GM21423 (cell line): ENCODE data around the gene CBX6.

Source experiments
- ATAC-seq: cut with Tn5 transposase; IDR thresholded peaks from one replicate; pipeline ENCODE4 v1.9.1; 2021; ENCODE audit warnings: mild to moderate bottlenecking, moderate library complexity; ENCODE audit not compliant: unreplicated experiment

The CBX6 gene

DNA sequence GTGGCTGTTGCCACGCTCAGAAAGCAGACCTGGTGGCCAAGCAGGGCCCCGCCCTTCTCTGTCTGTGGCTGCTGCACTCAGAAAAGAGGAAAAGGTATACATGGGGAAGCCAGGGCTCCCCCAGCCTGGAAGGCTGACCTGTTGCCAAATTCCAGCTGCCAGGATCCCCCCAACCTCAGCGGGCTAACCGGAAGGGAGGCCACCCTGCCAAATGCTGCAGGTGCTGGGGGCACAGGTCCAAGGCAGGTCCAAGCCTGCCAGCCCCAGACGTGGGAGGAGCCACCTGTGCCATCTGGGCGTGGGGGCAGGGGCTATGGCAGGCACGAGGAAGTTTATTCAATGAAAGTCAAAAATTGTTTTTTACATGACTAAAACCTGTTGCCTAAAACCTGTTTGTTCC lies 30.8 kb downstream of the CBX6 start:
- ATAC-seq, result no peak

GRCh38 chr22:38840129-38840528 lies 31.9 kb downstream of the CBX6 start:
- ATAC-seq, result no peak

DNA sequence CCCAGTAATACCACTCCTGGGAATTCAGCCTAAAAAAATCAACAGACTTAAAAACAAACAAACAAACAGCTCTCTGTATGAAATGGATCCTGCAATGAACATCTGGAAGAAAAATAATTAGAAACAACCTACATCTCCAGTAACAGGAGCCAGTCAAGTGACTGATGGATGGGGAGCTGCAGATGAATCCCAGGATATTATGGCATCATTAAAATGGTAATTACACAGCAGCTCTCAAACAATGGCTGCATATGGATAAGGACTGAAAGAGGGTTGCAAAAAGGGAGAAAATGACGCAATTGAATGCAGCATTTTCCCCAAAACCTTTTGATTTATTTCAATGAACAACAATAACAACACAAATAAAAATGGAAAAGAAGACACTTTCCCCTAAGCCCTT lies 32.3 kb downstream of the CBX6 start:
- no peak for ATAC-seq

- no peak for ATAC-seq
Observed at GRCh38 chr22:38837414-38837928, 34.5 kb downstream of the CBX6 start.

DNA sequence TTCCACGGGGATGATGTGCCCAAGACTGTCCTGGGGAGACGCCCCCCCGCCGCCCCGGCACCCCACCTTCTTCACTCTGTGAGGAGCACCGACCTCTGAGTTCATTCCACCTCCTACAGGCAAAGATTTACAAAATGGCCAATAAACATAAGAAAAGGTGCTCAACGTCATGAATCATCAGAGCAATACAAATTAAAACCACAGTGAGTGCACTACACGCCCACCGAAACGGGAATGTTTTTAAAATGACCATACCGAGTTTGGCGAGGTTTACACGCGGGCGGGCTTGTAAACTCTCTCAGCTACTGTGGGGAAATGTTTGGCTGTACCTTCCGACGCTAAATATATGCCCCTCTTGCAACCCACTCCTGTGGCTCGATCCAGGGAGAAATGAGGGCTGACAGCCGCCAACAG lies 36.1 kb downstream of the CBX6 start:
- no peak for ATAC-seq

DNA sequence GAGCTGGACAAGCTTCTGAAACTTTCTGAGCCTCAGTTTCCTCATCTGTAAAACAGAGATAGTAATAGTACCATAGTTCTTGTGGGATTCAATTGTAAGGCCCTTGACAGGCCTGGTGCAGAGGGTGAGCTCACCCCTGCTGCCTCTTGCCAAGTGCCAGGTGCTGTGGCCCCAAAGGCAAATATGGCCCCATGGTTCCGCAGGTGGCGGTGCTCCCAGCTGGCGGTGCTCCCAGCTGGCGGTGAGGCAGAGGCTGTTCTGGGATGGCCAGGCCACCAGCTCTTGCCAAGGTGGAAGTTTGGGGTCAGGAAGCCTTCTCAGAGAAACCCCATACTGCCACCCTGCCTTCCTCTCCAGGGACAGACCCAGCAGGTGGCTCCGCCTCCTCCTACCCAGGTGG lies 37.0 kb downstream of the CBX6 start:
- no peak for ATAC-seq

DNA sequence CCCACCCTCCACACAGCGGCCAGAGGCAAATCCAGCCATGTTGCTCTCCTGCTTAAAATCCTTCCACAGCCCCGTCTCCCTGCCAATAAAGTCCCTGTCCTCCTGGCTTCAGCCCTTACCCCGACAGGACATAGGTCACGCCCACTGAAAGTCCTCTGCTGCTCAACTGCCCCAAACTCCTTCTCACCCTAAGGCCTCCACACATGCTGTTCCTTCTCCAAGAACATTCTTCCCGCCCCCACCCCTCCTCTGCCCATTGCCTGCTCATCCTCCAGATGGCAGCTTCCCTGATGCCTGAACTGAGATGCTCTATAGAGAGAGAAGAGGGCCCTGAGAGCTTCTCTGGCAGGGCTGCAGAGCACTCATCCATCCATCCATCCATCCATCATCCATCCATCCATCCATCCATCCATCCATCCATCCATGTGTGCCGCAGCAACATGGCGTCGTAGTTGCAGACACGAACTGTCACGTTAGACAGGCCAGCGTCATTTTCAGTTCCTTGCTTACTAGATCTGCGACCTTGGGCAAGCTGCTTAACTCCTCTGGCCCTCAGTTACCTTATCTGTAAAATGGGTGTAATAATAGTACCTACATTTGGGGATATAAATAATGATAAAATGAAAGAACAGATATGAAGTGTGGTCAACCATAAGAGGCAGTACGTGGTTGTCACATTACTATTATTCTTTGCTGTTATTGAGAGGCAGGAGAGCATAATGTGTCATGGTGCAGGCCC lies 37.6 kb downstream of the CBX6 start:
- no peak for ATAC-seq

DNA sequence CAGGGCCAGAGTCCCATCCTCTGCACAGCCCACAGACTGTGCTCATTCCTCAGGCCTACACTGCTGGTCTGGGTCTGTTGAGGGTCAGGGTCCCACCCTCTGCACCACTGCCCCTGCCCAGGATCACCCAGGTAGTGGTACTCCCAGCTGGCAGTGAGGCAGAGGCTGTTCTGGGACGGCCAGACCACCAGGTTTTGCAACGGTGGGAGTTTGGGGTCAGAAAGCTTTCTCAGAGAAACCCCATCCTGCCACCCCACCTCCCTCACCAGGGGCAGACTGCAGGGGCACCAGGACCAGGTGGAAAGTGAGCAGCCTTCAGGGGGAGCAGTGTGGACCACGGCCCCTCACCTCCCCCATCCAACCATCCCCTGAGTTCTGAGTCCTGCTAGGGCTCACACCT lies 39.0 kb downstream of the CBX6 start:
- ATAC-seq, result no peak

- ATAC-seq, result no peak
Observed at GRCh38 chr22:38832005-38832978, 39.7 kb downstream of the CBX6 start.

DNA sequence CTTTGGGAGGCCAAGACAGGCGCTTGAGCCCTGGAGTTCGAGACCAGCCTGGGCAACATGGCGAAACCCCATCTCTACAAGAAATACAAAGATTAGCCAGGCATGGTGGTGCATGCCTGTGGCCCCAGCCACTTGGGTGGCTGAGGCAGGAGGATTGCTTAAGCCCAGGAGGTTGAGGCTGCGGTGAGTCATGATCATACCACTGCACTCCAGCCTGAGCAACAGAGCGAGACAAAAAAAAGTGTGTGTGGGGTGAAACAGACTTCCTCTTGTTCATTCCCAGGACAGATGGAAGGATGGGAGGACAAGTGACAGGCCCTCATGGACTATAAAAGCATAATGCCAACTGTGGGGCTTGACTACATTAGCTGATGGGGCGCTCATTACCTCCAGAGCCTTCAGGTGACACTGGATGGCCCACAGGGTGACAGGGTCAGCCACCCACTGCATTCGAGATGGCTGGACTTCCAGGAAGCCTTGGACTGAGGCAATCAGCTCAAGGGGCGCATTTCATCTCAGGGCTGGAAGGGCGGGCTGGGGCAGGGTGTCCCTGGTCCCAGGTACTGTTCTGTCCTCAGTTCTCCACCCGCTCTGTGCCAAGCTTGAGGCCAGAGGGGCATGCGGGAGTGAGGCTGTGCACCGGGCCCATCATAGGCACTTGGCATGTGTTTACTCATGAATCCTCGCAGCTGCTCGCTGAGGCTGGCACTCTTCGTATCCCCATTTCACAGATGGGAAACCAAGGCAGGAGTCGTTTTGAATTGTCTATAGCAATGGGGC lies 40.7 kb downstream of the CBX6 start:
- ATAC-seq, result no peak

GRCh38 chr22:38830845-38831108 lies 41.2 kb downstream of the CBX6 start:
- no peak for ATAC-seq

GRCh38 chr22:38830026-38830844 lies 41.8 kb downstream of the CBX6 start:
- no peak for ATAC-seq

GRCh38 chr22:38829485-38829884 lies 42.5 kb downstream of the CBX6 start:
- ATAC-seq, result no peak

DNA sequence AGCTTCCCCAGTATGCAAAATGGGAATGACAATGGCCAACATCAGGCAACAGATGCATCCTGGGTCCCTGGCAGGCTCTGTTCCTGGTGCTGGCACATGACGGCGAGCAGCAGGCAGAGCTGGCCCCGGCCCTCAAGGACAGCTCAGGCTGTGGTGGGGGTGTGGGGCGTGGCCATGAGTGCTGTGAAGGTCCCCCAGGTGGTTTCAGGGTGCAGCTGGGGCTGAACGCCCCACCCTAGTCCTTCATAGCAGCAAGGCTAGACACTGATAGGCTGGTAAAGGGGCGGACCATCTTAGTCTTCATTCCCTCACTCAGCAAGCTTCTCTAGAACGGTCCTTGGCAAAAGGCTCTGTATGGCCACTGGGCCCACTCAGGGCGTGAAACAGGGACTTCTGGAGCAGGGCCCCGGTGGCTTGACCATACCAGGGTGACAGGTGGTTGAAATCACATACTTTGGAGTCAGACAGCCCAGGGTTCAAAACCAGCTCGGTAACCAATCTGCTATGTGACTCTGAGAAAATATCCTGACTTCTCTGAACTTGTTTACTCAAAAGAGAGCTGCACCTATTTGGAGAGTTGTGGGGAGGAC lies 43.3 kb downstream of the CBX6 start:
- ATAC-seq, result no peak

GRCh38 chr22:38828191-38828590 lies 43.8 kb downstream of the CBX6 start:
- ATAC-seq, result no peak

GRCh38 chr22:38827510-38827909 lies 44.5 kb downstream of the CBX6 start:
- no peak for ATAC-seq

GRCh38 chr22:38826801-38827200 lies 45.2 kb downstream of the CBX6 start:
- no peak for ATAC-seq

DNA sequence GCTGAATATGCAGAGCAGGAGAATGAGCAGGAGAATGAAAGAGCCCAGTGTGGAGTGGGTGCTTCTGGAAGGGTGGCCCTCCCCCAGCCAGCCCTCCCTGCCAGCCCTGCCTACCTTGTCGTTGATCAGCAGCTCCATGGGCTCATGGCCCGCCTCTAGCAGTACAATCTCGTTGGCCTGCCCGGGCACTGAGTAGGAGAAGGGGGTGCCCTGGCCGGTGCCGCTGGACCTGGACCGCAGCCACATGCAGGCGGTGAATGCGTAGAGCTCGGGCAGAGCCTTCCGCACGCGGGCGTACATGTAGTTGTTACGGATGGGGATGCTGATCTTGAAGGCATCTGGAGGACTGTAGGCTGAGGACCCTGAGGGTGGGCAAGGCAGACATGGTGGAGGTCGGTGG lies 45.6 kb downstream of the CBX6 start:
- ATAC-seq, result no peak

DNA sequence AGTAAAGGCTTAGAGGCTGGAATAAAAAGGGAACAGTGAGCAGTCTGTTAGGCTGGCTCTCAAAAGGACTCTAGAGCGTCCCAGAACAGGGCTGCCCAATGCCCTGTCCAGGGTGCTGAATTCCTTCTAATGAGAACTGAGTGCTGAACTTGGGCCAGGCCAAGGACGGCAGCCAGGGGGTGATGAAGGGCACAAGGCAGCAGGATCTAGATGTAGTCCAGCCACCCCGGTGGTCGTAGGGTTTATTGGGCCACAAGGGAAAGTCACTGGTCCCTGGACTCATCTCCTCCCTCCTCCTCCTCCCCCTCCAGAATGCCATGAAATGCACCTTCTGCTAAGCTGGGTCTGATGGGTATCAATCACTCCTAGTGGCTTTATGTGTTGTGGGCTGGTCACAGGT lies 47.4 kb downstream of the CBX6 start:
- no peak for ATAC-seq

GRCh38 chr22:38823637-38824036 lies 48.4 kb downstream of the CBX6 start:
- no peak for ATAC-seq
